KG1 (cell line): ENCODE measurements around the gene EP300.

ENCODE experiments used
- DNase-seq: peaks from one replicate; lab custom pipeline; 2025; lab: John Stamatoyannopoulos, UW

Gene EP300

DNA sequence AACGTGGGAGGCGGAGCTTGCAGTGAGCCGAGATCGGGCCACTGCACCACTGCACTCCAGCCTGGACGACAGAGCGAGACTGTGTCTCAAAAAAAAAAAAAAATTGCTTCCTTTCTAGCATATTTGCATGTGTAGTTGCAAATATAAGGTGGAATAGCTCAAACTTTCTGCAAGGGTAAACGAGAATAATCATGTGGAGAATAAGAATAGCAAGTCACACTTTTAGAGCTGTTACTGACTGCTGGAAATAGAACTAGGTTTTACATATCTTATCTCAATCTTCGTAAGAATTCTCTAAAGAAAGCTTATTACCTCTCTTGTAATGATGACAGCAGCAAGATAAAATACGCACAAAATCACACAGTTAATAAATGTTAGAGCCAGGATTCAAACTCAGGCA, 114.3 kb downstream of the EP300 start:
- no peak for DNase-seq

DNA sequence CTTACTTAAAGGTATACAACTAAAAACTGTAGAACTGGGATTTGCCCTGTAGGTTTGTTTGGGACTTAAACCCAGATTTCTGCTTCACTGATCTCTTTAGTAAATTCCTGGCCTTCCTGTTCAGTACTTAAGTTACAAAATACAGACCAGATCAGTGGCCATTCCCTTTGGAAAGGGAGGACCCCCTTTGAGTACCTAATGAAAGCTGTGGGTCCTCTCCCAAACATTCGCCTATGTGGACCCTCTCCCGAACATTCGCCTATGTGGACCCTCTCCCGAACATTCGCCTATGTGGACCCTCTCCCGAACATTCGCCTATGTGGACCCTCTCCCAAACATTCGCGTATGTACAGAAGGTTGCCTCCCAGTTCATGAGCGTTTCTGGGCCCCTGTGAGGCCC, 123.0 kb downstream of the EP300 start:
- DNase-seq, result no peak

GRCh38 chr22:41215926-41216325, 123.5 kb downstream of the EP300 start:
- DNase-seq, result no peak

- no peak for DNase-seq
These were observed 124.6 kb downstream of the EP300 start for GRCh38 chr22:41216984-41217383.

GRCh38 chr22:41217553-41218157, 125.3 kb downstream of the EP300 start:
- DNase-seq, result peak; percentile 56

GRCh38 chr22:41222846-41223507, 130.6 kb downstream of the EP300 start:
- DNase-seq, result no peak

DNA sequence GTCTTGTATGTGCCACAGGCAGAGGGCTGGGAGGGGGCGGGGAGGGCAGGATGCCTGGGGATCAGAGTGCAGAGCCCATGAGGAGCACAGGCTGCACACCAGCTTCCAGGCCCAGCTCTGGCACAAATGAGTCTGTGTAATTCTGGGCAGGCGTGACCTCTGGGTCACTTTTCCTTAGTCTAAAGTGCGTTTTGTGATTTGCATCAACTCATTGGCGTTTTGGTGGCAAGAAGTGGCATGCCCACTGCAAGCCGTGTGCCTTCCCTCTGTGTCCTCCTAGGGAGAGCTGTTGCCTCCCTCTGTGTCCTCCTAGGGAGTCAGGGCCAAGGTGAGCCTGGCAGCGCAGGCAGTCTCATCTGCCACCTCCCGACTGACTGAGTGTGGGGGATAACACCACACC, 131.1 kb downstream of the EP300 start:
- no peak for DNase-seq

DNA sequence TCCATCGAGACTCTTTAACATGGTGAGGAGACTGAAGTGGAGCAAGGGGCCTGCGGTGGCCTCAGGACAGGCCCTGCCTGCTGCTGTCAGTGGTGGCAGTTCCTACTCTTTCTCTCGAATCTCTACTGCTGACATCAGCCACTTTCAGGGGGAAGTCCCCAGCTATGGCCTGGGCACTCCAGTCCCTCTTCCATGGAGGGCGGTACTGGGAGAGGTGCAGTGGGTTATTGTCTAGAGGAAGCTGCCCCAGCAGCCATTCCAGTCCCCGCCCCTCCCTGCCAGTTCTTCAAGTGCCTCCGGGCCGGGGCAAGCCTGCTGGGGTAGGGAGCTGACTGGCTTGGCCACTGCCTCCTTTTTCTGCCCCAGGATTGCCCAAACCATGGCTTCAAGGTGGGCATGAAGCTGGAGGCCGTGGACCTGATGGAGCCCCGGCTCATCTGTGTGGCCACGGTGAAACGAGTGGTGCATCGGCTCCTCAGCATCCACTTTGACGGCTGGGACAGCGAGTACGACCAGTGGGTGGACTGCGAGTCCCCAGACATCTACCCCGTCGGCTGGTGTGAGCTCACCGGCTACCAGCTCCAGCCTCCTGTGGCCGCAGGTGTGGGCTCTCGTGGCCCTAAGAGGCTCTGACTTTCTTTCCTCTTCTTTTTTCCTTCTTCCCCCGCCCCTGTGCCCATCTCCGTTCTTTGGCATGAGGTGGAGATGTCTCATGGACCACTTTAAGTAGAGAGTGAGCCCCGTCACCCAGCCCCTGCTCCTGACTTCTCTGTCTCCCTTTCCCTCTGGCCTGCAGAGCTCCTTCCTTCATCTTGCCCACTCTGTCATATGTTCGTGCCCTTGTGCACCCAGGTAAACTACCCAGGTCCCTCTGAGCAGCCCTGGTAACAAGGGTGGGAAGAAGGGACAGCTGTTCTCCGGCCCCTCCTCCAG, 134.6 kb downstream of the EP300 start:
- DNase-seq, result no peak

- DNase-seq, result no peak
These were observed 136.8 kb downstream of the EP300 start for GRCh38 chr22:41229215-41229614.
